ENCODE results near the gene IL12B.

GRCh38 chr5:159317849-159318248 is 12.4 kb downstream of the IL12B start:
- TF ChIP-seq, protein P1, sequence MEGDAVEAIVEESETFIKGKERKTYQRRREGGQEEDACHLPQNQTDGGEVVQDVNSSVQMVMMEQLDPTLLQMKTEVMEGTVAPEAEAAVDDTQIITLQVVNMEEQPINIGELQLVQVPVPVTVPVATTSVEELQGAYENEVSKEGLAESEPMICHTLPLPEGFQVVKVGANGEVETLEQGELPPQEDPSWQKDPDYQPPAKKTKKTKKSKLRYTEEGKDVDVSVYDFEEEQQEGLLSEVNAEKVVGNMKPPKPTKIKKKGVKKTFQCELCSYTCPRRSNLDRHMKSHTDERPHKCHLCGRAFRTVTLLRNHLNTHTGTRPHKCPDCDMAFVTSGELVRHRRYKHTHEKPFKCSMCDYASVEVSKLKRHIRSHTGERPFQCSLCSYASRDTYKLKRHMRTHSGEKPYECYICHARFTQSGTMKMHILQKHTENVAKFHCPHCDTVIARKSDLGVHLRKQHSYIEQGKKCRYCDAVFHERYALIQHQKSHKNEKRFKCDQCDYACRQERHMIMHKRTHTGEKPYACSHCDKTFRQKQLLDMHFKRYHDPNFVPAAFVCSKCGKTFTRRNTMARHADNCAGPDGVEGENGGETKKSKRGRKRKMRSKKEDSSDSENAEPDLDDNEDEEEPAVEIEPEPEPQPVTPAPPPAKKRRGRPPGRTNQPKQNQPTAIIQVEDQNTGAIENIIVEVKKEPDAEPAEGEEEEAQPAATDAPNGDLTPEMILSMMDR (conservative IDR thresholded peaks at IDR 0.05; ENCODE audit: low read depth, low read length), result no peak
- no peak for TF ChIP-seq EZH2 (IDR thresholded peaks at IDR 0.05; ENCODE audit: borderline replicate concordance, low read depth, low read length, poor library complexity, severe bottlenecking)

All from A673 (cell line).